HEK293T (cell line): ENCODE measurements around the gene PEA15.

ENCODE experiments used
- CTCF ChIA-PET: fragments of 350-600 bp; formaldehyde crosslinking; extraction: SDS; loops from one replicate; lab custom pipeline; 2021; ENCODE audit warnings: antibody characterized with exemption, inconsistent platforms; lab: Yijun Ruan, JAX
- POLR2A ChIA-PET: fragments of 350-600 bp; formaldehyde crosslinking; extraction: SDS; loops from one replicate; lab custom pipeline; 2020; ENCODE audit warnings: antibody characterized with exemption, inconsistent platforms; lab: Yijun Ruan, JAX
- DNase-seq: peaks from one replicate; pipeline ENCODE4 v3.0.0; 2012; ENCODE audit warnings: mixed read lengths; ENCODE audit errors: extremely low spot score
- ARNT ChIP-seq: fragments of 450-650 bp; IDR thresholded peaks from 2 replicates; pipeline ENCODE4 v1.6.1; 2017; ENCODE audit warnings: mild to moderate bottlenecking
- BHLHE40 ChIP-seq: fragments of 450-650 bp; IDR thresholded peaks from 2 replicates; pipeline ENCODE4 v1.6.1; 2016; ENCODE audit warnings: mild to moderate bottlenecking, moderate library complexity, borderline replicate concordance
- CTBP1 ChIP-seq: fragments of 450-650 bp; IDR thresholded peaks from 2 replicates; pipeline ENCODE4 v1.6.1; 2016; ENCODE audit warnings: borderline replicate concordance
- ELF4 ChIP-seq: fragments of 450-650 bp; IDR thresholded peaks from 2 replicates; pipeline ENCODE4 v1.6.1; 2017; ENCODE audit warnings: antibody characterized with exemption
- FOXA1 ChIP-seq: fragments of 450-650 bp; IDR thresholded peaks from 2 replicates; pipeline ENCODE4 v1.6.1; 2016; ENCODE audit warnings: mild to moderate bottlenecking
- FOXK2 ChIP-seq: fragments of 450-650 bp; IDR thresholded peaks from 2 replicates; pipeline ENCODE4 v1.6.1; 2016; ENCODE audit warnings: mild to moderate bottlenecking
- FOXM1 ChIP-seq: fragments of 450-650 bp; IDR thresholded peaks from 2 replicates; pipeline ENCODE4 v1.6.1; 2017; ENCODE audit warnings: mild to moderate bottlenecking, borderline replicate concordance
- HDGF ChIP-seq: fragments of 450-650 bp; IDR thresholded peaks from 2 replicates; pipeline ENCODE4 v1.6.1; 2017; ENCODE audit warnings: antibody characterized with exemption, borderline replicate concordance
- L3MBTL2 ChIP-seq: fragments of 450-650 bp; conservative IDR thresholded peaks from 2 replicates; pipeline ENCODE4 v1.6.1; 2016; ENCODE audit warnings: mild to moderate bottlenecking
- LEF1 ChIP-seq: fragments of 450-650 bp; IDR thresholded peaks from 2 replicates; pipeline ENCODE4 v1.6.1; 2017; ENCODE audit warnings: mild to moderate bottlenecking, borderline replicate concordance
- NFRKB ChIP-seq: fragments of 450-650 bp; IDR thresholded peaks from 2 replicates; pipeline ENCODE4 v1.6.1; 2016; ENCODE audit warnings: mild to moderate bottlenecking, moderate library complexity
- SP1 ChIP-seq: fragments of 450-650 bp; IDR thresholded peaks from 2 replicates; pipeline ENCODE4 v1.6.1; 2017
- SUZ12 ChIP-seq: fragments of 450-650 bp; IDR thresholded peaks from 2 replicates; pipeline ENCODE4 v1.6.1; 2016; ENCODE audit warnings: mild to moderate bottlenecking
- TARDBP ChIP-seq: fragments of 450-650 bp; IDR thresholded peaks from 2 replicates; pipeline ENCODE4 v1.6.1; 2016
- ZNF384 ChIP-seq: fragments of 450-650 bp; IDR thresholded peaks from 2 replicates; pipeline ENCODE4 v1.6.1; 2016
- TF ChIP-seq, protein P1 (sequence below): fragments of 450-650 bp; IDR thresholded peaks from 2 replicates; pipeline ENCODE4 v1.6.1; 2016

The PEA15 gene, protein sequence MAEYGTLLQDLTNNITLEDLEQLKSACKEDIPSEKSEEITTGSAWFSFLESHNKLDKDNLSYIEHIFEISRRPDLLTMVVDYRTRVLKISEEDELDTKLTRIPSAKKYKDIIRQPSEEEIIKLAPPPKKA

DNA sequence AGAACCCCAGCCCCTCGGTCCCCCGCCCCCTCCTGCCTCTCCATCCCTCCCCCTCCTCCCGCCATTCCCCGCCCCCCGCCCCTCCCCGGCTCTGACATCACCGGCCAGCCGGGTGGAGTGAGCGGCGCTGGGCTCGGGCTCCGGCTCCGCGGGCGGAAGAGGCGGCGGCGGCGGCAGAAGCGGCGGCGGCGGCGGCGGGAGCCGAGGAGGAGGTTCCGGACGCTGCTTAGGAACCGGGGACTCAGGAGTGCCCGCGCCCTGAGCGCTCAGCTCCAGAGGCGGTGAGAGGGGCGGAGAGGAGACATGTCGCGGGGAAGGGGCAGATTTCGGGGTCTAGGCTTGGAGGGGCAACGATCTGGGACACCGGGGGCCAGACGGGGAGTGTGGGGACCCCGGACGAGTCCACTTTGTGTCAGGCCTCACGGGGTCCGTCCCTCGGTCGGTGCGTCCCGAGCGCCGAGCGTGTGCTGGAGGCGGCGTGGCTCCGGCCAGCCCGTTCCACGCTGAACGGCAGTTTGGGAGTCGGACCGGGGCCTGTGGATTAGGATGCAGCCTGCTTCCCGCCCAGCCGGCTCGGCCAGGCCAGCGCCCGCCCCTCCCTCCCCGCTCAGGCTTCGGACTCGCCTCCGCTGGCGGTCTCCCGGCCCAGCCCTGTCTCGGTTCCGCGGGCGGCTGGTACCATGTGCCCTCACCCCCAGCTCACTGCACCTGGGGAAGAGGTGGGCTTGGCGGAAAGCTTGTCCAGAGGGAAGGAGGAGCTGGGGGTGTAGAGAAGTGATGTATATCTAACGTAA, at the start of gene PEA15:
TSS of gene PEA15 (plus strand) at position 143 of the 794 bp plus-strand sequence. CDS start 6,161 bp downstream, outside the sequence.
- 0 out of 2 replicates have a peak, but pooled peaks have one; percentile 8 for TF ChIP-seq HDGF
- TF ChIP-seq ARNT, result no peak
- TF ChIP-seq SUZ12, result no peak
- TF ChIP-seq, protein P1, sequence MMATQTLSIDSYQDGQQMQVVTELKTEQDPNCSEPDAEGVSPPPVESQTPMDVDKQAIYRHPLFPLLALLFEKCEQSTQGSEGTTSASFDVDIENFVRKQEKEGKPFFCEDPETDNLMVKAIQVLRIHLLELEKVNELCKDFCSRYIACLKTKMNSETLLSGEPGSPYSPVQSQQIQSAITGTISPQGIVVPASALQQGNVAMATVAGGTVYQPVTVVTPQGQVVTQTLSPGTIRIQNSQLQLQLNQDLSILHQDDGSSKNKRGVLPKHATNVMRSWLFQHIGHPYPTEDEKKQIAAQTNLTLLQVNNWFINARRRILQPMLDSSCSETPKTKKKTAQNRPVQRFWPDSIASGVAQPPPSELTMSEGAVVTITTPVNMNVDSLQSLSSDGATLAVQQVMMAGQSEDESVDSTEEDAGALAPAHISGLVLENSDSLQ, result no peak
- TF ChIP-seq CTBP1, result no peak
- no peak for TF ChIP-seq SP1
- no peak for TF ChIP-seq FOXK2
- TF ChIP-seq FOXA1, result no peak
- TF ChIP-seq LEF1, result no peak
- TF ChIP-seq ZNF384, result no peak
- no peak for TF ChIP-seq FOXM1
- peak; percentile 35; the same call in 1 of the 2 replicates for TF ChIP-seq L3MBTL2
- no peak for TF ChIP-seq BHLHE40
- ChIA-PET CTCF (interaction anchor here (0.7 to 1.6 kb wide), 3 partner anchors 12 to 104 kb away, joined by 4 to 5 read pairs (median 5); no protein-coding TSS in a partner anchor), POLR2A (interaction anchor here (1.1 to 1.7 kb wide), 2 partner anchors 12 to 14 kb away, joined by 3 to 7 read pairs; no protein-coding TSS in a partner anchor)
- peak; percentile 91 for DNase-seq

DNA sequence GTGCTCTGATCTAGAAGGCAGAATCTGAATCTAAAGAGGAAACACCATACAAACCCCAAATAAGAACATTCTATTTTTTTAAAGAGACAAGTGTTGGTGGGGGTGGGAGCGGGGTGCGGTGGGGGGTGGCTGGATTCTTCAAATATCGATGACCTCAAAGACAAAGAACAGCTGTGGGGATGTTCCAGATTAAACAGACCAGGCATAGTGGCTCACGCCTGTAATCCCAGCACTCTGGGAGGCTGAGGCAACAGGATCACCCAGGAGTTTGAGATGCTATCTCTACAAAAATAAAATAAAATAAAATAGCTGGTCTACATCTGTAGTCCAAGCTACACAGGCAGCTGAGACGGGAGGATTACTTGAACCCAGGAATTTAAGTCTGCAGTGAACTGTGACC, 48.8 kb upstream of the PEA15 start:
- TF ChIP-seq TARDBP, result no peak
- no peak for TF ChIP-seq FOXM1
- TF ChIP-seq FOXA1, result no peak
- TF ChIP-seq LEF1, result no peak
- no peak for TF ChIP-seq FOXK2
- TF ChIP-seq ARNT, result no peak
- no peak for TF ChIP-seq L3MBTL2
- TF ChIP-seq NFRKB, result no peak
- TF ChIP-seq ZNF384, result no peak
- no peak for TF ChIP-seq CTBP1
- no peak for TF ChIP-seq BHLHE40
- TF ChIP-seq ELF4, result no peak
- TF ChIP-seq, protein P1, result no peak
- POLR2A ChIA-PET, result no interaction called here
- DNase-seq, result no peak
- CTCF ChIA-PET, result interaction anchor here (1.0 kb wide), 1 partner anchor 136 kb away, joined by 3 read pairs; no protein-coding TSS in a partner anchor

DNA sequence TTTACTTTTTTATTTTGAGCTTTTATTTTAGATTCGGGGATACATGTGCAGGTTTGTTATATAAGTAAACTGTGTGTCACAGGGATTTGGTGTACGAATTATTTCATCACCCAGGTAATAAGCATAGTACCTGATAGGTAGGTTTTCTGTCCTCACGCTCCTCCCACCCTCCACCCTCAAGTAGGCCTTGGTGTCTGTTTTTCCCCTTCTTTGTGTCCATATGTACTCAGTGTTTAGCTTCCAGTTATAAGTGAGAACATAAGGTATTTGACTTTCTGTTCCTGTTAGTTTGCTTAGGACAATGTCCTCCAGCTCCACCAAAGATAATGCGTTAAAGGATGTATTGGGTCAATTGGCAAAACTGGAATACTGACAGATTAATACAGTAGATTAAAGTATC, 48.0 kb upstream of the PEA15 start:
- no peak for DNase-seq
- POLR2A ChIA-PET, result no interaction called here
- CTCF ChIA-PET, result interaction anchor here (1.0 kb wide), 1 partner anchor 135 kb away, joined by 3 read pairs; no protein-coding TSS in a partner anchor
- TF ChIP-seq HDGF (no peak), CTBP1 (no peak), TARDBP (no peak), LEF1 (no peak), FOXK2 (no peak), ZNF384 (no peak), NFRKB (no peak)

DNA sequence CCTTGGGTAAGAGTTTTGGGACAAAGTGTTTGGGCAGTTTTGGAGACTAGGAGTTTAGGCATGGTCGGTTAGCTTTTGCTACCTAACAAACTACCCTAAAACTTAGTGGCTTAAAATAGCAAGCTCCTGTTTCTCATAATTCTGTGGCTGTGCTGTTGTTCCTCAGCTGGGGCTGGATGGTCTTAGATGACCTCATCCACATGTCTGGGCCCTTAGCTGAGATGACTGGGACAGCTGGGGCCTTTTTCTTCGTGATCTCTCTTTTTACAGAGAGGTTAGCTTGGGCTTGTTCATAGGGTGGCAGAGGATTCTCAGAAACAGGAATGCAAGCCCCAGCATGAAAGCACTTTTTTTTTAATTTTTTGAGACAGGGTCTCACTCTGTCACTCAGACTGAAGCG, 47.2 kb upstream of the PEA15 start:
- DNase-seq, result no peak
- TF ChIP-seq CTBP1 (no peak), LEF1 (no peak), HDGF (no peak), SP1 (no peak)
- CTCF ChIA-PET, result no interaction called here
- POLR2A ChIA-PET, result no interaction called here

DNA sequence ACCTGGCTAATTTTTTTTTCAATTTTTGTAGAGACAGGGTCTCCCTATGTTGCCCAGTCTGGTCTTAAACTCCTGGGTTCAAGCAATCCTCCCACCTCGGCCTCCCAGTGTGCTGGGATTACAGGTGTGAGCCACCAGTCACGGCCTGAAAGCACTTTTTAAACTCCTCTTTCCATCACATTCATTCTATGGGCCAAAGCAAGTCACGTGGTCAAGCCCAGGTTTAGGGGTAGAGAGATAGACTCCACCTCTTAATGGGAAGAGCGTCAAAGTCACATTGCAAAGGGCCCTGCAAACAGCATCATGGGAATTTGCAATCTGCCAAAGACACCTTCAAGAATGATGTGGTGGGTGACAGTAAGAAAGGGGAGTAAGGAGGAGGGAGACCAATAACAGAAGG, 46.6 kb upstream of the PEA15 start:
- TF ChIP-seq TARDBP (no peak), SUZ12 (no peak), CTBP1 (no peak), FOXA1 (no peak), FOXM1 (no peak), L3MBTL2 (no peak), LEF1 (no peak), SP1 (no peak), ZNF384 (no peak), HDGF (no peak), ELF4 (no peak), NFRKB (no peak), ARNT (no peak), FOXK2 (no peak), BHLHE40 (no peak)
- DNase-seq, result no peak
- ChIA-PET CTCF (no interaction called here), POLR2A (no interaction called here)

DNA sequence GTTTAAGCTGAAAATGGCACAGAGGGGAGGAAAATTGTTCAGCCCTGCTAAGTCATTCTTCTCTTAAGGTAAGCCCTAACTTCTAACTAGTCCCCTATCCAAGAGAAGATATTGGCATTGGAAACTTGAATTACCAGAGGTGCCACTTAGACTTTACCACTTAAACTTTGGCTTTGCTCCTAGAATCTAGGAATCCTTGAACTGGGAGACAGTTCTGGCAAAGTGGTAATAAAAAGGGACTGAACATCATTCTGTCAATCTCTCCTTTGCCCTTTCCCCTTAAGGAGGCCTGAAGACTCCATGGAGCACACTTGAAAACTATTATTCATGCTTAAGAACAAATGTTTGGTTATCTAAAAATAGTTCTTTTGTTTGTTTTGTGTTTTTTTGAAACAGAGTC, 45.3 kb upstream of the PEA15 start:
- POLR2A ChIA-PET, result no interaction called here

More for the DNA sequence above, 45.3 kb upstream of the PEA15 start:
- CTCF ChIA-PET, result interaction anchor here (0.9 kb wide), 1 partner anchor 34 kb away, joined by 3 read pairs; no protein-coding TSS in a partner anchor
- no peak for DNase-seq
- TF ChIP-seq SUZ12 (no peak), CTBP1 (no peak), TARDBP (no peak), ELF4 (no peak), BHLHE40 (no peak), FOXK2 (no peak), FOXA1 (no peak)
- TF ChIP-seq, protein P1, result no peak
